GM19397 (cell line): ENCODE measurements around the gene REG4.
"Not testable (repeated sequence)": the region's sequence is repeated elsewhere in the genome, so short reads cannot be mapped to it uniquely, and the experiment has no call there.

Experiments
- ATAC-seq: cut with Tn5 transposase; IDR thresholded peaks from one replicate; pipeline ENCODE4 v1.9.1; 2021; ENCODE audit warnings: mild to moderate bottlenecking, moderate library complexity; ENCODE audit not compliant: unreplicated experiment

Gene REG4

DNA sequence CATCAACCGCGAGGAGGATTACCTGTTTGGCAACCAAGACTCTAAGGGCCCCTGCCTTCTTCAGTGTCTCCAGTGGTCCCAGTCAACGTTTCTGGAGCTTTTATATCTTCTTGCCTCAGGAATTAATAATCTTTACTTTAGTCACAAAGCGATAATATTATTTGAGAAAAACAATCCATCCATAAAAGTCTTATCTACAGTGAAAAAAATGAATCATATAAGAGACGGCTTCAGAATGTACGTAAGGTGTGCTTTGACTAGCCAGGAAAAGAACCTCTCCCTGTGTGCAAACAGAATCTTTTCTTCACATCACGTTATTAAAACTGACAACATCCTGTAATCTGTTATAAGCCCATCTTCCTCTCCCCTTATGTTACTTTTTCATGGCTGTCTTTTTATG is at the start of gene REG4:
Gene REG4 (minus strand): TSS at position 74 of the 400 bp plus-strand sequence. CDS start 2,691 bp downstream, outside the sequence.
- no peak for ATAC-seq

DNA sequence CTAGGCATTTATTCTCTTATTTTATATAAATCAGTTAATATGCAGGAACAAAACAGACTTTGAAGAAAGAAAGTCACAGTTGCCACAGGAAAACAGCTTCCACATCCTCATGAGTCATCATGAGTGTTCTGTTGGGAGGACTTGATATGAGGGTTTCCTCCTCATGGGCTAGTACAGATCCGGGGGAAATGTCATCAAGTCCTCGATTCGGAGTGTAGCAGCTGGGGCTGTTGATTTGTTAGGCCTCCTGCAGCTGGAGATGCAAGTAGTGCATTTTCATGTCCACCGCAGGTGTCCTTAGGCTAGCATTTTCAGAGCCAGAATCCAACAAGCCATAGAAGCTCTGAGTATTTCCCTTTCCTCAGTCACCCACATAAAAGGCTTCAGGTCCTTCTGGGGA is 48.4 kb upstream of the REG4 start:
- no peak for ATAC-seq

DNA sequence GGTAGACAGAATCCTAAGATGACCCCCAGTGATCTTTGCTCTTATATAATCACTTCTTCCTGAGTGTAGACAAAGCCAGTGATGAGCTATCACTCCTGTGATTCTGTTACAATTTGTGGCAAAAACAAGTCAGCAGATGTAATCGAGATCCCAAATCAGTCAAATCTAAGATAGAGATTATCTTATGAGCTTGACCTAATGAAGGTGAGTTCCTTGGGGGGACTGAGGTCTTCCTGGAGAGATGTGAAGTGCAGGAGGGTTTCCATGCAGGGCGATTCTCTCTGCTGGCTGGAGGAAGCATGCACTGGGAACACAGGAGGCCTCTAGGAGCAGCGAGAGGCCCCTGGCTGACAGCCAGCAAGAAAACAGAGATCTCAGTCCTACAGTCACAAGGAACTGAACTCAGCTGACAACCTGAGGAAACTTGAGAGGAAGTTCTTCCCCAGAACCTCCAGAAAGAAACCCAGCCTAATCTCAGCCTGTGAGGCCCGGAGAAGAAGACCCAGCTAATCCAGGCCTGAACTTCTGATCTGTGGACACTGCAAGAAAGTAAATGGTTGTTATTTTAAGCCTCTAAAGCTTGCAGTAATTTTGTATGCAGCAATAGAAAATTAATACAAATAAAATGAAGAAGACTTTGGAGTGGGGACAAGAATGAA is 47.4 kb upstream of the REG4 start:
- ATAC-seq: not testable (repeated sequence)

DNA sequence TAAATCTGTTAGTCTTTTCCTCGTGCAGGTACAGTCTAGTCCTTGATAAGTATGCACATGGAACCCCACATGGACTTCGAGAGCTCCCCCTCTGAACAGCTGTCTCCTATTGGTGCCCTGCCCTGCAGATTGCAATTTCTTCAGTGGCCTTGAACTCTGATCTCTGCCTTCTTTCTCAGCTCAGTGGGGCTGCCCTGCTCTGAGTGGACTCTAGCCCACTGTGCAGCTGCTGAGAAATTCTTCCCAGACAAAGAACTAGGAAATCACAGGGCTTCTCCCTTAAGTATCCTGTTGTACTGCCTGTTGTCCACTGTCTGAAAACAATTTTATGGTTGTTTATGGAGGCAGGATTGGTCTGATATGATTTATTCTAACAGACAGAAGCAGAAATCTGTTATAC is 46.9 kb upstream of the REG4 start:
- ATAC-seq: no peak

DNA sequence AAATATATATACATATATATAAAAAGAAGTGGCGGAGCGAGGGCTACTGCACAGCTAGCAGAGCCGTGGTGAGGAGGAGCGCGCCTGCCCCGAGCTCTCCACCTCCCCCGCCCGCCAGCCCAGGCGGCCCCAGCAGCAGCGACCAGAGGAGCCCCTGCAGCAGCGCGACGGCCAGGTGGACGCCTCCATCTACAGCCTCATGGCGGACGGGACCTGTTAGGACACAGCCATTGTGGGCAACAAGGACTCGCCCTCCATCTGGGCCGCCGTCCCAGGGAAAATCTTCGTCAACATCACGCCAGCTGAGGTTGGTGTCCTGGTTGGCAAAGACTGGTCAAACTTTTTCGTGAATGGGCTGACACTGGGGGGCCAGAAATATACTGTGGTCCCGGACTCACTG is 41.9 kb upstream of the REG4 start:
- ATAC-seq: no peak

DNA sequence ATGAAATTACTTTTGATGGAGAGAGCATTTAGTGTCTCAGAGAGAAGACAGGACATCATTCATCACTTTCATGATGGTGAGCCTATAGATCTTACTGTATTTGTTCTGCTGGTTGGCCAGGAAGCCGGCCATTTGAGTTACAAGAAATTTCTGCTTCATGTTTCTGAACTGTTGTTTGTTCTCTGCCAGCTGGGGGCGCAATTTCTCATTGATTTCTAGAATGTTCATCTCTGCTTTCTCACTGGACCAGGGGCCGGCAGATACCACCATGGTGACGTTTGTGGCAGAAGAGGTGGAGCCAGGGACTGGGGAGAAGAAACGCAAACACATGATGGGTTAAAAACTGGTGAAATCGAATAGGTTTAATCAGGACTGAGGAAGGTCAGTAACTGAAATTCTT is 32.9 kb upstream of the REG4 start:
- not testable (repeated sequence) for ATAC-seq

DNA sequence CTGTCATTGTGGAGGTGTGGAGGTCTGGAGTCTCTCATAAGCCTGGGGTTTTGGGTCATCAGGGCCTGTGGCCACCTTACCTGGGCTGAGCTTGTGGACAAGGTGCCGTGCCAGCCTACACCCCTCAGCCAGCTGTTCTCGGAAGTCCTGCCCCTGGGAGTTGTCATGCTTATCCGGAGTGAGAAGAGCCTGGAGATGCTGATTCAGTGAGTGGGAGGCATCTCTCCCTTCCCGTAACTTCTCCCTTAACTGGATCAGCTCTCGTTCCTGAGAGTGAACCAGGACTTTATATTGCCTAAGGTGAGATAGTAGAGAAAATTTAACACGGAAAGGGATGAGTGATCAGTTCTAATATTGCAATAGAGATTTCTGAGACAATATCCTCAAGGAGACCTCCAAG is 30.0 kb upstream of the REG4 start:
- no peak for ATAC-seq

DNA sequence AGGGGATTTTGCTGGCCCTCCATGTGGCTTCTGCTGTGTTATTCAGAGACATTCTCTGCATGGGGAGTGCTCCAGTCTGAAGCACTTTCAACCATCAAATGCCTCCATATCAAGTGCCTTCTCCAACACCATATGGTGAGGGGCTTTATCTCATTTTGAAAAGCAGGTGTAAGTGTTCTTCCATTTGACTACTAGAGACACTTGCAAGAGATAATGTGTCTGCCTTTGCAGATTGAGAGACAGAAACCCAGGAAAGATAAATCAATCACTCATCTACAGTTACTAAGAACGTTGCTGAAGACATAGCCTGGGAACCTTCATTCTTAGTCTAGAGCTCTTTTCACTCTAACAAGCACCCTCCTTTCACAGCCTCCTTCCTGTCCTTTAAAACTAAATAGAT is 29.5 kb upstream of the REG4 start:
- ATAC-seq: no peak

DNA sequence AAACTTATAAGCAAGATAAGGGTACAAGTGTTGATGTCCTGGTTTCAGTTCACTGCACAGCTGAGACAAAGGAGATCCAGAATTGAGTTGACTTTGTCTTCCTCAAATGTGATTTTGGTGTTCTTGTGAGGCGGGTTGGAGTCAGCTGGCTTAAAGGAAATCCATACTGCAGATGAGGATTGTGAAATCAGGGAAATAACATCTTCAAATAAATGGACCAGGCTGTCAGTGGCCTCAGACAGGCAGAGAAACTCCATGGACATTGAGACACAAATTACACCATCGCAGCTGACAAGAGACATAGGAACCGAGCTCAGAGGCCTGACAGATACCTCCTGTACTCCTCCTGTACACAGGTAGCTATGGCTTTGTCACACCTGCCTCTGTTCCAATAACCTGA is 27.0 kb upstream of the REG4 start:
- ATAC-seq: no peak

DNA sequence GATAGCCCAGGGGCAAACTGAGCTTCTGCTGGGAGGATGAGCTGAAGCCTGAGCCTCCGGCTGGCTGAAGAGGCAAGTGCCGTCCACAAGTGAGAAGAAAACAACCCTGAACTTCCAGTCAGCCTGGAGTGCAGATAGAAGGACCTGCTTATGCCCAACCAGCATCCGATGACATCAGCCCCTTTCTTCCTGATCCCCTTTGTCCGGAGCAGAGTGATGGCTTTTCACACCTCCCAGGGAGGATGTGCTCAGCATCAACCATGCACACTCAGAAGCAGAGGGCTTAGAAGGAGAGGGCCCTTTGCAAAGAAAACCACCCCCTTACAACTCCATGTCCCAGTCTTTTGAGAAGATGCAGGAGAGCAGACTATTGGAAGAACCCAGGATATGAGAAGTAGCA is 23.7 kb upstream of the REG4 start:
- no peak for ATAC-seq

DNA sequence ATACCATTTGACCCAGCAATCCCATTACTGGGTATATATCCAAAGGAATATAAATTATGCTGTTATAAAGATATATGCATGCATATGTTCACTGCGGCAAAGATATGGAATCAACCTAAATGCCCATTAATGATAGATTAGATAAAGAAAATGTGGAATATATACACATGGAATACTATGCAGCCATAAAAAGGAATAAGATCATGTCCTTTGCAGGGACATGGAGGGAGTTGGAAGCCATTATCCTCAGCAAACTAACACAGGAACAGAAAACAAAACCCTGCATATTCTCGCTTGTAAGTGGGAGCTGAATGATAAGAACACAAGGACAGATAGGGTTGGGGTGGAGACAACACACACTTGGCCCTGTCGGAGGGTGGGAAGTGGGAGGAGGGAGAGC is 19.8 kb upstream of the REG4 start:
- no peak for ATAC-seq

DNA sequence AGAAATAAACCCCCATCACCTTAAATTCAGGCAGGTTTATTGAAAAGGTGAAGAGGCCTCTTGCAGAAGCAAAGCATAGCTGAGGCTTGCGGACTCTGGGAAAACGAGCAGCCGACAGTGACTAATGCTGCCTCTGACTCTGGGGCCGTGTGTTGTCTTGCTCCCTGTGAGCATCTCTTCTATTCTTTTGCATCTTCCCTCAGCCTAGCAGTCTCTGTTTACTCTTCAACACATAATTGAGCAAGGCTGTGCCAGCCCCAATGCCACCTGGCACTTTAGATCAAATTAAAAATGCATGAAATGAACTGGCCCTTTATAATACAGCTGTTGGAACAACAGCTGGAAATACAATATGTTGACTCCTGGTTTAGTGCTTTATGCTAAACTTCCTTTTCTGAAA is 18.4 kb upstream of the REG4 start:
- no peak for ATAC-seq

DNA sequence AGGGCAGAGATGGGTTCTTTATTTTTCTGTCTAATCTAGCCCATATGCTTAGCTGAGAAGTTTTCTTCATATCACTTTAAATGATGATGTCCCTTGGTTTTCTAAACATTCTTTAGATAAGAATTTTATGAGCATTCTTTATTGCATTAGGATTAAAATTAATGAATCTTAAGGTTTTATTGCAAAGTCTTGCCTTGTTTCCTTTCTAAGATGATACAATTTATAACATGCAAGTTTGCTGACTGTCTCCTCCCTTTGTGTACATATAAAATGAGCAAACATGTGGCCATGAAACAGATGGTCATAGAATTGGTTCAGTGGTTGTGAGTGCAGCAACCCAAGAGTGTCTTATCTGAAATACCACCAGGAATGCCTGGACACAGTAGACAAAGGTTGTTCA is 17.7 kb upstream of the REG4 start:
- ATAC-seq: not testable (repeated sequence)

DNA sequence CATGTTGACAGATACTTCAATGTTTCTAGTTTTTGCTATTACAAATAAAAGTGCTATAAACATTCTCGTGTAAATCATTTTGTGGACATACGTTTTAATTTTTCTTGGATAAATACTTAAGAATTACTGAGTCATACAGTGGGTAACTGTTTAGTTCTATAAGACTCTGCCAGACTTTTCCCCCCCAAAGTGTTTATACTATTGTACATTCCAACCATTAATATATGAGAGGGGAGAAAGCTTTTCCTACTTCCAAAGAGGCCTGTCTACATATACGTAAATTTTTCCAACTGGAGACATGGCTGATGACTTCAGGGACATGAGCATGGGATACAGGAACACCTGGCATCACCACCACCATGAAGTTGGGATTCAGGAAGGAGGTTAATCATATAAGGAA is 17.0 kb upstream of the REG4 start:
- ATAC-seq: no peak

DNA sequence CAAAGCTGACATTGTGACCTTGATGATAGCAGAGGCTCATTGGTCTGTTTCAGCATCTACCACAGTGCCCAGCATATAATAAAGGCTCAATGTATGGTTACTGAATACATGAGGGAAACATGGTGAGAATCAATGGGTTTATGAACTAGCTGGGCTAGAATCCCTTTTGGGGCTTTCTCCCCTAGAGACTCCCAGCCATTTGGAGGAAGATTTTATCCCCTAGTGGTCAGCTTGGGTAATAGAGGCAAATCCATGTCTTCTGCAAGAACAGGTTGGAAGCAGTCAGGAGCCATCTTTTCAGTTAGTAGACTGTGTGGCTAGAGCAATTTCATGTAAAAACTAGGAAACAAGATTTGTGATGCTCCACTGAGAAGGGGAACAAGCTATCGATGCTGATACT is 15.8 kb upstream of the REG4 start:
- ATAC-seq: no peak

DNA sequence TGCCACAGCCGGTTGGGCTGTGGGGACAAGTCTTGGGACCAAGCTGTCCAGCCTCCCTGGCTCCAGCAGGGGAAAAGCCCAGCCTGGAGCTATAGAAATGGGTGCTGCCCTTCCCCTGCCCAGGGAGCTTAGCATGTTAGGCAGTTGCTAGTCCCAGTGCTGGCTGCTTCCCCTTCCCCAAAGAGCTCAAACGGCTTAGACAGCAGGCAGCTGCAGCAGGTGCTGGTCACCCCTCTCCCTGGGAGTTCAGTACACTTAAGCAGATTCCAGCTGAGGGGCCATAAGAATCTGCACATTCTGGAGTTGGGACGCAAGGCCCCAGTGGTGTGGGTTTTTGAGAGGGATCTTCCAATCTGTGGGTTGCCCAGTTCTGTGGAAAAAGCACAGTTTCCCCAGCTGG is 11.1 kb upstream of the REG4 start:
- no peak for ATAC-seq

DNA sequence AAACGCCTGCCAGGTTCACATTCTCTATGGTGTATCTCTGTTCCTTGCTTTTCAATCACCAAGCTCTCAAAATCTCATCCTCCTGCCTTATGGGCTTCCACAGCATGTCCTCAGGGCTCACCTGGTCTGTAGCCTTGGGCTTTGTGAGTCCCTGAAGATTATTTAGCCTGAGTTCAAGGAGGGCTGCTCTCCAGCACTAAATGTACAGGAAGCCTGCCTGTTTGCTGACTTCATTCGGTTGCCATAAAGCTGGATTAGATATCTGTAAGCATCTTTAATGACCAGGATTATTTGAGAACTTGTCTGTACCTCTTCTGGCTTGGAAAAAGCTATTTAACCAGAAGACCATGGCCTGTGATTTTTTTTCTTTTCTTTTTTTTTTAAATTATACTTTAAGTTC is 6.9 kb upstream of the REG4 start:
- no peak for ATAC-seq

DNA sequence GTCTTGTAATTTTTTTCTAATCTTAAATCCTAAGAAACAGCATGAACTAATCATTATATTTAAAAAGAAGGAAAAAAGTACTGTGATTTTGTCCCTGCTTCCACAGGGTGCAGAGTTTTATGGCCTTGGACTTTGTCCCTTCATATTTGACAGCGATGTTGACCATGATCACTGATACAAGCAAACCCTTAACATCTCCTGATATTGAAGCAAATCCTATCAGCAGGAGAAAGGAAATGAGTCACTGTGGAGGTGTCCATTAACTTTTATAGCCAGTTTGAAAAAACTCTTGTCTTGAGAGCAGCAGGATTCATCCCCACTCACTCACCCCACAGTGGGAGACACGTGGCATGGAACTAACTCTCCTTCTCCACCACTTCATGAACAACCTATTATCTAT is 5.1 kb upstream of the REG4 start:
- no peak for ATAC-seq

DNA sequence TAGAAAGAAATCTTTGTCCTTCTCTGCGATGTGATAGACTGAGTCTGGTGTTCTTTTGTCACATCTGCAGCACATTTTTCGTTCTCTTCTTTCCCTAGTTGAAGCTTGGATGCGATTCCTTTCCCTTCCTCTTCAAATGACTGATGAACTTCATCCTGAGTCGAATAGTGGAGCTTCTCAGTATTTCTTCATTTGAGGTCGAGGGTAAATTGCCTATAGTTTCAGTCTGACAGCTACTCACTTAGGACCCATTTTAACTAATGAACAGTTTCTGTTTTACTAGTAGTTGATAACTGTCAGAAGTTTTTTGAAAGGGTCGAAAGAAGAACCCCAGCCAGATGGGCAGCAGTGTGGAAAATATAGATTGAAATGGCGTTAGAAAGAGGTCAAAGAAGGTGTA is 4.7 kb upstream of the REG4 start:
- no peak for ATAC-seq

DNA sequence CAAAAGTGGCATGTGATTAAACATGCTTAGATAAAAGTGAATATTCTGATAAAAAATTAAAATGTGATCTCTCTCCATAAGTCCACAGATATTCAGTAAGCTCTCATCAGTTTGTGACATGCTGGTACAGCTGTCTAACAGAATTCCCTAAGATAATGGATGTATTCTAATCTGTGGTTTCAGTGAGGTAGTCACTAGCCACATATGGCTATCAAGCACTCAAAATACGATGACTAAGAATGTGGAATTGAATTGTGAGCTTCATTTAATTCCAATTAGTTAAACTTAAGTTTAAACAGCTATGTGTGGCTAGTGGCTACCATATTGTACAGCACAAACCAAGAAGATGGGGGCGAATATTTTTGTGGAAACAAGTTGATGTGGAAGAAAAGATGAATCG is 4.1 kb upstream of the REG4 start:
- no peak for ATAC-seq

DNA sequence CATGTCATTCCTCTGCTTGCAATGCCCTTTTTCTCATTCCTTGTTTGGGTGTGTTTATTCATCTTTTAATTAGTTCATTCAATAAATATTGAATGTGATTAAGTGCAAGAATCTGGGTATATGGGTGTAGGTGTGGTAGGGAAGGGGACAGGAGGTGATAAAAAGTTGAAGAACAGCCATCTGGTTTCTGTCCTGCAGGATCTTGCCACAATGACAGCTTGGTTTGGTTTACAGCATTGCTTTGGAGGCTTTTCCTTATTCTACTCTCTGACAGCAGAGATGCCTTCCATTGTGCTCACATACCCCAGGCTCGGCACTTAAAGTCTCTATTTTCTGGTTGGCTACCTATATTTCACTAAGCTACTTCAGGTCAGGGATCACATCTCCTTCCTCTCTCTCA is 3.0 kb upstream of the REG4 start:
- no peak for ATAC-seq

DNA sequence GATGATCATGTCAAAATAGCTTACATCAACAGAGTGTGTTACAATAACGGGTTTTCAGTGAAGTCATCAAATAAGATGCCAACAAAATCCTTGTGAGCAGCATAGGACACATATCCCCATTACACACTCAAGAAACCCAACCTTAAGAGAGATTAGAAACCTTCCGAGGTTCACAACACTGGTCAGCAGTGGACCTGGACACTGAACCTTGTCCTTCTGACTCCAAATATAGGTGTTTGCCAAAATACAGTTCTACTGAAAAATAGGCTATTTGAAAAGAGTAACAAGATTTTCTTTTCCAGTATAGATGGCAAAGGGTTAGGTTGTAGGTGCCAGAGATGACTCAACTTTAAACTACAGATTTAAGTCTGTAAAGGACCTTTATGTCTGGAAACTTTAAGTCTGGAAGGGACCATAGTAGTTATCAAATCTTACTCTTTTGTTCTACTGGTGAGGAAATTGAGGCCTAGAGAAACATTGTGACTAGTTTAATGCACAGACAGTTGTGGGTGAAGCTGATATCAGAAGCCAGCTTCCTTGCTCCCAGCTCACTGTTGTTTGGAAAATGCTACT is 811 bp upstream of the REG4 start:
- no peak for ATAC-seq

DNA sequence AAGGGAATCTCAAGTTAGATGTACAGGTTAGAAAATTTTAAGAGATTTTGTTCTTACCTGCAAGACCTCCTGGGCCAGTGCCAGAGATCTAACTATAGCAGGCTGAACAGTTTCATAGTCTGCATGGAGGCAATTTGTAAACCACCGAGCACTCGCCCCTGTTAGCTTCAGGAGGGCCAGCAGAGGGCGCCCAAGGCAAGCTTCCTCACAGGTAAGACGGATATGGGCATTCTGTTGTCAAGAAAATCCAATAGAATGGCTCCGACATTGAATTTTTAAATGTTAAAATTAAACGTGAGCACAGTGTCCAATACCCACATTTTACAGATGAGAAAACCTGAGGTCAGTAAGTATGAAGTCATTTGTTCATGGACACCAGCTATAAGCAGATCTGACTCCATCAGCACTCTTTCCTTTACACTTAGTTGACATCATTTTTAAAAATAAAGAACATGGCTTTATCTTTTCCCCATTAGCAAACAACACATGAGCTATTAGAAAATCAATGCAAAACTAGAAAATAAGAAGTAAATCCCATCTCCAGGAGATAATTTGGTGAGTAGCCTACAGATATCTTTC is 2.2 kb downstream of the REG4 start:
- ATAC-seq: peak; percentile 91
